ENCODE data around the gene SAFB2. TPM values are rescaled to one million over a fixed set of nuclear protein-coding genes. Genes with fewer than 3 reads are reported as not detected.

The SAFB2 gene
- total RNA-seq, 1 experiment from 2014 or later: 29.7 TPM

GRCh38 chr19:5607318-5608275 is 15.0 kb downstream of the SAFB2 start:
- DNase-seq (ENCODE audit: low read depth): no peak

- no peak for DNase-seq (ENCODE audit: low read depth)
Observed at GRCh38 chr19:5605362-5605761, 17.2 kb downstream of the SAFB2 start.

GRCh38 chr19:5603626-5604025 is 18.9 kb downstream of the SAFB2 start:
- DNase-seq (ENCODE audit: low read depth): no peak

GRCh38 chr19:5600797-5601196 is 21.8 kb downstream of the SAFB2 start:
- DNase-seq (ENCODE audit: low read depth): no peak

- no peak for DNase-seq (ENCODE audit: low read depth)
Observed at GRCh38 chr19:5595745-5596144, 26.8 kb downstream of the SAFB2 start.

- no peak for DNase-seq (ENCODE audit: low read depth)
Observed at GRCh38 chr19:5595129-5595528, 27.4 kb downstream of the SAFB2 start.

- DNase-seq (ENCODE audit: low read depth): no peak
Observed at GRCh38 chr19:5594521-5594950, 28.0 kb downstream of the SAFB2 start.

GRCh38 chr19:5593343-5594255 is 29.0 kb downstream of the SAFB2 start:
- DNase-seq (ENCODE audit: low read depth): no peak

- DNase-seq (ENCODE audit: low read depth): no peak
Observed at GRCh38 chr19:5592531-5593342, 29.8 kb downstream of the SAFB2 start.

- no peak for DNase-seq (ENCODE audit: low read depth)
Observed at GRCh38 chr19:5591476-5591875, 31.1 kb downstream of the SAFB2 start.

- no peak for DNase-seq (ENCODE audit: low read depth)
Observed at GRCh38 chr19:5590865-5591154, 31.8 kb downstream of the SAFB2 start.

GRCh38 chr19:5590151-5590864 is 32.3 kb downstream of the SAFB2 start:
- DNase-seq (ENCODE audit: low read depth): no peak

GRCh38 chr19:5588906-5589676 is 33.5 kb downstream of the SAFB2 start:
- no peak for DNase-seq (ENCODE audit: low read depth)

GRCh38 chr19:5588441-5588840 is 34.1 kb downstream of the SAFB2 start:
- no peak for DNase-seq (ENCODE audit: low read depth)

GRCh38 chr19:5587661-5588060 is 34.9 kb downstream of the SAFB2 start:
- no peak for DNase-seq (ENCODE audit: low read depth)

- DNase-seq (ENCODE audit: low read depth): no peak
Observed at GRCh38 chr19:5587071-5587455, 35.5 kb downstream of the SAFB2 start.

GRCh38 chr19:5586300-5587070 is 36.1 kb downstream of the SAFB2 start:
- no peak for DNase-seq (ENCODE audit: low read depth)

GRCh38 chr19:5585461-5586299 is 36.9 kb downstream of the SAFB2 start:
- DNase-seq (ENCODE audit: low read depth): no peak

GRCh38 chr19:5580161-5580571 is 42.4 kb downstream of the SAFB2 start:
- no peak for DNase-seq (ENCODE audit: low read depth)

All from Daoy (cell line).